Measurements from ENCODE around the gene FMO2. TPM values are rescaled to one million over a fixed set of nuclear protein-coding genes. Genes with fewer than 3 reads are reported as not detected.

The FMO2 gene
- total RNA-seq, 4 donors from 2014 or later: 1.4 to 7.2 (median 4.1) TPM

DNA sequence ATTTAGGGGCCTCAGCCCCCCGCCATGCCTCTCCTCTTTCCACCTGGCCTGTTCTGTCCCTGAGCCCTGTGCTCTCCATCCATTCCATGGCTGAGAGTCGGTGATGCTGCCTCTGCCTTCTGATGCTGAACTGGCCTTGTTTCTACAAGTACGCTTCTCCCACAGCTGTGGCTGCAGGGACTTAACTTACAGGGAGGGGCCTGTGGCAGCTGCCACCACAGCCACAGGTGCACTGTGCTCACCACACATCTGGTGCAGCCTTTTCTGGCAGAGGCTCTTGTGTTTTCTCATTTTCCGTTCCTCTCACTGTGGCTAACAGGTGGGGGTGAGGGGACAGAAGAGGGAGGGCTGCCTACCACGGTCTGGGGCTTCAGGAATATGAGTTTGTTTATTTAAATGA lies 67.4 kb downstream of the FMO2 start:
- peak overlapping the region in 2 of 4 donors; percentile 49 to 53 for H3K27ac ChIP-seq
- H3K4me1 ChIP-seq: peaks cover 3 to 54% (median 8%) of the 10 kb centered on the region in 4 donors

GRCh38 chr1:171254859-171255258 lies 69.8 kb downstream of the FMO2 start:
- Histone ChIP-seq H3K4me3 (no peak overlapping the region), H3K27me3 (no peaks in the 10 kb centered on the region), H3K36me3 (no peaks in the 10 kb centered on the region), H3K9me3 (no peaks in the 10 kb centered on the region), H3K4me1 (peaks cover 3 to 59% (median 8%) of the 10 kb centered on the region in 4 donors), H3K27ac (peak overlapping the region in 1 of 4 donors; percentile 58)
- no peak for DNase-seq
- TF ChIP-seq CTCF (IDR thresholded peaks at IDR 0.05) (no peak), POLR2A (IDR thresholded peaks at IDR 0.05) (no peak)

More for the DNA sequence above, 67.4 kb downstream of the FMO2 start:
- Histone ChIP-seq H3K4me3 (no peak overlapping the region), H3K27me3 (no peaks in the 10 kb centered on the region), H3K9me3 (no peaks in the 10 kb centered on the region), H3K36me3 (no peaks in the 10 kb centered on the region)
- DNase-seq: peak in 2 of 3 donors; percentile 66 to 77
- TF ChIP-seq CTCF (IDR thresholded peaks at IDR 0.05) (no peak), POLR2A (IDR thresholded peaks at IDR 0.05) (no peak)

- Histone ChIP-seq H3K9me3 (no peaks in the 10 kb centered on the region), H3K4me1 (peaks cover 3 to 53% (median 6%) of the 10 kb centered on the region in 4 donors), H3K36me3 (no peaks in the 10 kb centered on the region), H3K27ac (peak overlapping the region in 3 of 4 donors; percentile 2 to 86 (median 65)), H3K27me3 (no peaks in the 10 kb centered on the region), H3K4me3 (peak overlapping the region in 1 of 4 donors; percentile 5)
- TF ChIP-seq POLR2A (IDR thresholded peaks at IDR 0.05) (no peak), CTCF (IDR thresholded peaks at IDR 0.05) (peak in 2 of 6 experiments; percentile 8 to 11)
- DNase-seq: peak in 2 of 3 donors; percentile 89 to 90
Measured at GRCh38 chr1:171256940-171257606, 72.0 kb downstream of the FMO2 start.

- H3K9me3 ChIP-seq: no peaks in the 10 kb centered on the region
- DNase-seq: no peak
- no peaks in the 10 kb centered on the region for H3K36me3 ChIP-seq
- H3K4me1 ChIP-seq: peaks cover 0 to 47% (median 4%) of the 10 kb centered on the region in 4 donors
- peak overlapping the region in 1 of 4 donors; percentile 5 for H3K4me3 ChIP-seq
- peak overlapping the region in 3 of 4 donors; percentile 2 to 86 (median 65) for H3K27ac ChIP-seq
- TF ChIP-seq POLR2A (IDR thresholded peaks at IDR 0.05): no peak
- no peak for TF ChIP-seq CTCF (IDR thresholded peaks at IDR 0.05)
- no peaks in the 10 kb centered on the region for H3K27me3 ChIP-seq
Measured at GRCh38 chr1:171257607-171258076, 72.5 kb downstream of the FMO2 start.

DNA sequence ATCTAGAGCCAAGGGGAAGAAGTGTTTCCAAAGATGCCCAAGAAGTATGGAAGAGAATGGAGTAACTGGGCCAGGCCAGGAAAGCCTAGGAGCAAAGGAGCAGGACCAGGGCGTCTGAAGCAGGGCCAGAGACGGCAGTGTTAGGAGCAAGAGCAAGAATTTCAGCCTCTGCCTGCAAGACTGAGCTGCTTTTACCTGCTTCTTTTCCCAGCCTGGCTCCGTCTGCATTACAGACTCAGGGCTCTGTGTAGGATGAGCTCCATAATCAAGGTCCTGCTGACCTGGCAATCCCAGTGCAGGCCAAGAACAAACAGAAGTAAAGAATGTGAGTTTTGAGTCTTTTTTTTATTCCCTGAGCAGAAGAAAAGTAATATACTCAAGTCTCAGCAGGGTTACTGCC lies 73.3 kb downstream of the FMO2 start:
- H3K4me1 ChIP-seq: peaks cover 0 to 39% (median 2%) of the 10 kb centered on the region in 4 donors
- no peaks in the 10 kb centered on the region for H3K9me3 ChIP-seq
- DNase-seq: no peak
- peak overlapping the region in 1 of 4 donors; percentile 86 for H3K27ac ChIP-seq
- TF ChIP-seq POLR2A (IDR thresholded peaks at IDR 0.05) (no peak), CTCF (IDR thresholded peaks at IDR 0.05) (no peak)
- H3K27me3 ChIP-seq: no peaks in the 10 kb centered on the region
- H3K4me3 ChIP-seq: no peak overlapping the region
- no peaks in the 10 kb centered on the region for H3K36me3 ChIP-seq
